SK-N-SH (cell line): ENCODE results near the gene TRDN. TPM values are rescaled to one million over a fixed set of nuclear protein-coding genes. Genes with fewer than 3 reads are reported as not detected.

Experiments
- CTCF ChIA-PET: fragments of 300-600, 350-600 bp; formaldehyde crosslinking; extraction: SDS; loops from one replicate; lab custom pipeline; 2021; lab: Yijun Ruan, JAX
- POLR2A ChIA-PET: fragments of 350-600 bp; sonication (Branson Sonifier 250); formaldehyde crosslinking; extraction: SDS; loops from one replicate; lab custom pipeline; 2020; ENCODE audit warnings: antibody characterized with exemption, inconsistent platforms; lab: Yijun Ruan, JAX
- DNase-seq: peaks from one replicate; pipeline ENCODE4 v3.0.0; 2012
- H2AFZ ChIP-seq: fragments of 200-600 bp; sonication (generic); 2 replicates; pipeline ENCODE4 v1.8.1; 2016; ENCODE audit warnings: antibody characterized with exemption, mild to moderate bottlenecking, low read depth
- H3F3A ChIP-seq: fragments of 200-600 bp; sonication (generic); replicated peaks from 2 replicates; pipeline ENCODE3; 2016; ENCODE audit warnings: antibody characterized with exemption, mild to moderate bottlenecking; ENCODE audit not compliant: insufficient read depth
- H3K27ac ChIP-seq, 2 experiments: fragments of 200-500 bp in 1 of 2; fragments of 200-600 bp in 1 of 2; sonication (Bioruptor generic) in 1 of 2; sonication (generic), shearing (Covaris generic) in 1 of 2; 2 replicates each; pipeline versions ENCODE4 v1.5.1 to v1.6.1; 2014 to 2016; ENCODE audit warnings: low read depth in 2 of 2, inconsistent platforms in 1 of 2, low read length in 1 of 2, mild to moderate bottlenecking in 1 of 2, mixed read lengths in 1 of 2
- H3K27me3 ChIP-seq: fragments of 200-600 bp; sonication (generic), shearing (Covaris generic); 2 replicates; pipeline ENCODE4 v1.6.1; 2016; ENCODE audit warnings: mixed run types; ENCODE audit not compliant: insufficient read depth
- H3K36me3 ChIP-seq, 2 experiments: fragments of 200-500 bp in 1 of 2; fragments of 200-600 bp in 1 of 2; sonication (Bioruptor generic) in 1 of 2; sonication (generic) in 1 of 2; replicated peaks in 1 of 2; 2 replicates each; pipeline versions ENCODE3 to v1.5.1; 2014 to 2016; ENCODE audit warnings: low read length in 1 of 2, mild to moderate bottlenecking in 1 of 2; ENCODE audit not compliant: insufficient read depth in 2 of 2, control insufficient read depth in 1 of 2
- H3K4me1 ChIP-seq, 2 experiments: fragments of 200-500 bp in 1 of 2; fragments of 200-600 bp in 1 of 2; sonication (Bioruptor generic) in 1 of 2; sonication (generic), shearing (Covaris generic) in 1 of 2; 2 replicates each; pipeline versions ENCODE4 v1.5.1 to v1.6.1; 2014 to 2016; ENCODE audit warnings: low read depth in 1 of 2, low read length in 1 of 2, mixed run types in 1 of 2; ENCODE audit not compliant: insufficient read depth in 2 of 2, control insufficient read depth in 1 of 2
- H3K4me2 ChIP-seq: fragments of 200-600 bp; sonication (generic), shearing (Covaris generic); 2 replicates; pipeline ENCODE4 v1.6.1; 2017; ENCODE audit warnings: mixed run types
- H3K4me3 ChIP-seq, 2 experiments: fragments of 200-500 bp in 1 of 2; fragments of 200-600 bp in 1 of 2; sonication (Bioruptor generic) in 1 of 2; sonication (generic), shearing (Covaris generic) in 1 of 2; 2 replicates each; pipeline versions ENCODE4 v1.5.1 to v1.8.1; 2014 to 2016; ENCODE audit warnings: low read depth in 2 of 2, inconsistent platforms in 1 of 2, low read length in 1 of 2, mild to moderate bottlenecking in 1 of 2, mixed read lengths in 1 of 2, moderate library complexity in 1 of 2
- H3K79me2 ChIP-seq: fragments of 200-600 bp; sonication (generic); 2 replicates; pipeline ENCODE4 v1.8.1; 2017; ENCODE audit warnings: mild to moderate bottlenecking; ENCODE audit not compliant: insufficient read depth
- H3K9ac ChIP-seq: fragments of 200-600 bp; sonication (generic); 2 replicates; pipeline ENCODE4 v1.6.1; 2017; ENCODE audit warnings: mixed run types
- H3K9me2 ChIP-seq: fragments of 200-600 bp; sonication (generic); 2 replicates; pipeline ENCODE4 v1.6.1; 2017; ENCODE audit warnings: mixed run types
- H3K9me3 ChIP-seq: fragments of 200-600 bp; sonication (generic); 2 replicates; pipeline ENCODE4 v1.6.1; 2017; ENCODE audit warnings: mixed run types, mild to moderate bottlenecking, moderate library complexity
- H4K20me1 ChIP-seq: fragments of 200-600 bp; sonication (generic); 2 replicates; pipeline ENCODE4 v1.6.1; 2017; ENCODE audit warnings: mild to moderate bottlenecking, mixed run types; ENCODE audit not compliant: insufficient read depth
- CHD2 ChIP-seq: fragments of 150-350 bp; IDR thresholded peaks from 2 replicates; pipeline ENCODE4 v1.6.1; 2018; ENCODE audit warnings: low read length; ENCODE audit not compliant: partially characterized antibody
- EZH2phosphoT487 ChIP-seq: fragments of 200-600 bp; sonication (generic); IDR thresholded peaks from 2 replicates; pipeline ENCODE4 v1.6.1; 2017; ENCODE audit warnings: low read depth, mixed run types, mild to moderate bottlenecking, antibody characterized with exemption, moderate library complexity, borderline replicate concordance
- FOXJ3 ChIP-seq: sonication (generic); formaldehyde crosslinking; IDR thresholded peaks from 2 replicates; pipeline ENCODE4 v1.5.1; 2020; ENCODE audit warnings: mild to moderate bottlenecking, missing genetic modification reagents
- FOXM1 ChIP-seq: IDR thresholded peaks from 2 replicates; pipeline ENCODE4 v1.4.0; 2012; ENCODE audit warnings: low read depth, mild to moderate bottlenecking
- JUND ChIP-seq: IDR thresholded peaks from 2 replicates; pipeline ENCODE4 v1.4.0; 2012
- MXI1 ChIP-seq: IDR thresholded peaks from 2 replicates; pipeline ENCODE4 v1.6.1; 2012; ENCODE audit warnings: mild to moderate bottlenecking, low read depth, low read length, improper control_type of control experiment
- NFIC ChIP-seq: IDR thresholded peaks from 2 replicates; pipeline ENCODE4 v1.4.0; 2012; ENCODE audit warnings: borderline replicate concordance
- NRF1 ChIP-seq: IDR thresholded peaks from 2 replicates; pipeline ENCODE4 v1.6.1; 2012; ENCODE audit warnings: low read depth, mild to moderate bottlenecking, low read length
- PBX3 ChIP-seq: IDR thresholded peaks from 2 replicates; pipeline ENCODE4; 2012
- RFX5 ChIP-seq: IDR thresholded peaks from 2 replicates; pipeline ENCODE4 v1.6.1; 2012; ENCODE audit warnings: mild to moderate bottlenecking, improper control_type of control experiment, low read length
- TAF1 ChIP-seq: IDR thresholded peaks from 2 replicates; pipeline ENCODE4 v1.6.1; 2012; ENCODE audit warnings: low read depth, mild to moderate bottlenecking, low read length, moderate library complexity, borderline replicate concordance
- TEAD4 ChIP-seq: IDR thresholded peaks from 2 replicates; pipeline ENCODE4 v1.4.0; 2012; ENCODE audit warnings: mild to moderate bottlenecking, borderline replicate concordance; ENCODE audit not compliant: insufficient read depth
- USF1 ChIP-seq: IDR thresholded peaks from 2 replicates; pipeline ENCODE4 v1.4.0; 2012; ENCODE audit warnings: low read depth, borderline replicate concordance
- YY1 ChIP-seq: IDR thresholded peaks from 2 replicates; pipeline ENCODE4 v1.4.0; 2012; ENCODE audit warnings: low read depth, mild to moderate bottlenecking
- ZBTB33 ChIP-seq: IDR thresholded peaks from 2 replicates; pipeline ENCODE4 v1.4.0; 2012; ENCODE audit warnings: low read depth, borderline replicate concordance
- WGBS: methylation state at CpG from one replicate; pipeline ENCODE4 v1.1.6; 2017; ENCODE audit warnings: low lambda C conversion rate; 5-methylcytosine and 5-hydroxymethylcytosine counted together
- polyA plus RNA-seq, 3 experiments: library from polyadenylated mRNA; depleted of rRNA; stranded (reverse); fragments of >200 nt; gene quantifications; 2 replicates each; pipeline ENCODE4 v1.2.3, GENCODE V29; 2012
- TF ChIP-seq, protein P1 (sequence below): IDR thresholded peaks from 2 replicates; pipeline ENCODE4 v1.4.0; 2012; ENCODE audit warnings: low read depth
- TF ChIP-seq, protein P2 (sequence below): fragments of 150-350 bp; IDR thresholded peaks from 2 replicates; pipeline ENCODE4 v1.6.1; 2016; ENCODE audit warnings: mild to moderate bottlenecking, low read depth, low read length

The TRDN gene
- polyA plus RNA-seq, 1 of the 3 experiments (the other 2 are of a cell fraction), result not detected

DNA sequence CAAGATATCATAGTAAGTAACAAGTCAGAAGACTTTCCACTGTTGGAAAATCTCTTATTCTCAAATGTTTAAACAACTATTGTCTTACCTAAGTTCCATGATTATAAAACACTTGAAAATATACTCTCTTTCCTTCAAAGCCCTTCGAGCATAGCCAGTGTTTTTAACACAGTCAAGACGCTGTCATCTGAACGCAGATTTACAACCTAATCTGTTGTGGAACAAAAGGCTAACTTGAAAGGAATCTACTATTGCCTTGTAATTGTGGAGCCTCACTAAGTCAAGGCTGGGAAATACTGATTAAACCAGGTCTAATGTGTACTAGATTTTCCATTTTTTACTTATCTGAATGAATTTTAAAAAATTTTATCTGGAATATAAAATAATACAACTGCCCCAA is 205.8 kb downstream of the TRDN start:
- Histone ChIP-seq H3K27ac (no peak overlapping the region), H3K9me3 (no peaks in the 10 kb centered on the region), H3K4me2 (no peak overlapping the region), H3K4me3 (no peak overlapping the region), H3K36me3 (no peaks in the 10 kb centered on the region), H3F3A (no peaks in the 10 kb centered on the region), H2AFZ (no peak overlapping the region), H4K20me1 (no peaks in the 10 kb centered on the region), H3K79me2 (no peaks in the 10 kb centered on the region), H3K4me1 (no peaks in the 10 kb centered on the region), H3K9me2 (no peaks in the 10 kb centered on the region), H3K9ac (no peak overlapping the region), H3K27me3 (no peaks in the 10 kb centered on the region)
- 16% methylated on average over 3 of the region's 3 CpGs for WGBS
- TF ChIP-seq, protein P1, sequence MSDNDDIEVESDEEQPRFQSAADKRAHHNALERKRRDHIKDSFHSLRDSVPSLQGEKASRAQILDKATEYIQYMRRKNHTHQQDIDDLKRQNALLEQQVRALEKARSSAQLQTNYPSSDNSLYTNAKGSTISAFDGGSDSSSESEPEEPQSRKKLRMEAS, result no peak
- TF ChIP-seq RFX5 (no peak), EZH2phosphoT487 (no peak), FOXM1 (no peak), MXI1 (no peak), NFIC (no peak), USF1 (no peak), TEAD4 (no peak), NRF1 (no peak), FOXJ3 (CRISPR knock-in tag) (no peak), YY1 (no peak), ZBTB33 (no peak), TAF1 (no peak), CHD2 (no peak), JUND (no peak), PBX3 (no peak)
- TF ChIP-seq, protein P2, sequence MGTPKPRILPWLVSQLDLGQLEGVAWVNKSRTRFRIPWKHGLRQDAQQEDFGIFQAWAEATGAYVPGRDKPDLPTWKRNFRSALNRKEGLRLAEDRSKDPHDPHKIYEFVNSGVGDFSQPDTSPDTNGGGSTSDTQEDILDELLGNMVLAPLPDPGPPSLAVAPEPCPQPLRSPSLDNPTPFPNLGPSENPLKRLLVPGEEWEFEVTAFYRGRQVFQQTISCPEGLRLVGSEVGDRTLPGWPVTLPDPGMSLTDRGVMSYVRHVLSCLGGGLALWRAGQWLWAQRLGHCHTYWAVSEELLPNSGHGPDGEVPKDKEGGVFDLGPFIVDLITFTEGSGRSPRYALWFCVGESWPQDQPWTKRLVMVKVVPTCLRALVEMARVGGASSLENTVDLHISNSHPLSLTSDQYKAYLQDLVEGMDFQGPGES, result no peak
- no peak for DNase-seq
- POLR2A ChIA-PET, result no interaction called here
- CTCF ChIA-PET, result interaction anchor here (1.3 kb wide), 1 partner anchor 14 kb away, joined by 6 read pairs; no protein-coding TSS in a partner anchor
